Activated naive CD8-positive, alpha-beta T cell (primary cell): Measurements from ENCODE around the gene MAVS.
"Not testable (repeated sequence)": the region's sequence is repeated elsewhere in the genome, so short reads cannot be mapped to it uniquely, and the experiment has no call there.

Experiments
- H3K27ac Mint-ChIP-seq: one replicate; pipeline ENCODE4 v1.8.0; 2021; ENCODE audit warnings: mixed read lengths
- H3K27me3 Mint-ChIP-seq: one replicate; pipeline ENCODE4 v1.8.0; 2021; ENCODE audit warnings: mixed read lengths
- H3K36me3 Mint-ChIP-seq: one replicate; pipeline ENCODE4 v1.8.0; 2021; ENCODE audit warnings: mixed read lengths
- H3K4me1 Mint-ChIP-seq: one replicate; pipeline ENCODE4 v1.8.0; 2021; ENCODE audit warnings: low read depth, mixed read lengths
- H3K4me3 Mint-ChIP-seq: one replicate; pipeline ENCODE4 v1.8.0; 2021; ENCODE audit warnings: mild to moderate bottlenecking, mixed read lengths
- H3K9me3 Mint-ChIP-seq: one replicate; pipeline ENCODE4 v1.8.0; 2021; ENCODE audit warnings: low read depth, mixed read lengths

MAVS gene

DNA sequence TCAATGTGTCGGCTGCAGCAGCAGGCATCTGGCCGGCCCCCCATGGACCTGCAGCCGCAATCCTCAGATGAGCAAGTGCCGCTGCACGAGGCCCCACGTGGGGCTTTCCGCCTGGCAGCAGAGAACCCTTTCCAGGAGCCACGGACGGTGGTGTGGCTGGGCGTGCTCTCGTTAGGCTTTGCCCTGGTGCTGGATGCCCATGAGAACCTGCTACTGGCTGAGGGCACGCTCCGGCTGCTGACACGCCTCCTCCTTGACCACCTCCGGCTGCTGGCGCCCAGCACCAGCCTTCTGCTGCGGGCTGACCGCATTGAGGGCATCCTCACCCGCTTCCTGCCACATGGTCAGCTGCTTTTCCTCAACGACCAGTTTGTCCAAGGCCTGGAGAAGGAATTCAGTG is 22.8 kb upstream of the MAVS start:
- Mint-ChIP-seq H3K4me3 (no peak overlapping the region), H3K36me3 (peaks cover 2% of the 10 kb centered on the region), H3K4me1 (peaks cover 23% of the 10 kb centered on the region), H3K27ac (no peak overlapping the region), H3K9me3 (no peaks in the 10 kb centered on the region), H3K27me3 (no peaks in the 10 kb centered on the region)

DNA sequence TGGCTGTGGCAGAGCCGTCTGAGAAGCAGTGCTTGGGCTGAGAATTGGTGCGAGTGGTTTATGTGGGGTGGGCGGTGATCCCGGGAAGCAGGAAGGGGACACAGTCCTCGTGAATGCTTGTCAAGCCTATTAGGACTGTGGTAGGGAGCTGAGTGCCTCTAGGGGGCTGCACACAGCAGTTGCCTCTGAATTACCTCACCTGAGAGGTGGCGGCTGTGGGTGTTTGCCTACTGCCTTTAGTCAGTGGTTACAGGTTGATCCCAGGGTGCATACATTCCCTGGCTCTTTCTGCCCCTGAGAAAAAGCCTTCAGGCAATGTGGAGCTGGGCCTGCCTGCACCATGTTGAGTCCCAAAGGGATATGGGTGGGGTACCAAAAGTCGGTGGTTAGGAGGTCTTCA is 21.1 kb upstream of the MAVS start:
- H3K4me3 Mint-ChIP-seq = no peak overlapping the region
- no peak overlapping the region for H3K27ac Mint-ChIP-seq
- H3K4me1 Mint-ChIP-seq = peaks cover 14% of the 10 kb centered on the region
- H3K36me3 Mint-ChIP-seq = peaks cover 2% of the 10 kb centered on the region
- H3K27me3 Mint-ChIP-seq = no peaks in the 10 kb centered on the region
- H3K9me3 Mint-ChIP-seq = no peaks in the 10 kb centered on the region

DNA sequence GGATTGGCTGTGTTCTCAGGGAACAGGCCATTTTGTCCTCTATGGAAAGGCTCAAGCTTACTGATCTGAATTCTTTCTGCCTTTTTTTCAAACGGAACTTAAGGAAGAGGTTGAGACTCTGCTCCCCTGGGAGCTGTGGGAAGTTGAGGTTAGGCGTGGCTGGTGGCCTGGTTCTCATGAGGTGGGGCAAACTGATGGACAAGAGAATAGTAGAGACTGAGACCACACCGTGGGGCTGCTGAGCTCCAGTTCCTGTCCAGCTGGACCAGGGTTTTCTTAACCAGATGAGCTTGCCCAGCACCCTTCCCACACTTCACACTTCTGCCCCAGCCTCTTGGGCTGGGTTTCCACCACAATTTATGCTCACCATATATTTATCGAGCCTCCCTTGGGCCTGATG is 20.2 kb upstream of the MAVS start:
- no peaks in the 10 kb centered on the region for H3K27me3 Mint-ChIP-seq
- peaks cover 9% of the 10 kb centered on the region for H3K4me1 Mint-ChIP-seq
- H3K36me3 Mint-ChIP-seq = peaks cover 2% of the 10 kb centered on the region
- H3K27ac Mint-ChIP-seq = no peak overlapping the region
- no peaks in the 10 kb centered on the region for H3K9me3 Mint-ChIP-seq
- no peak overlapping the region for H3K4me3 Mint-ChIP-seq

DNA sequence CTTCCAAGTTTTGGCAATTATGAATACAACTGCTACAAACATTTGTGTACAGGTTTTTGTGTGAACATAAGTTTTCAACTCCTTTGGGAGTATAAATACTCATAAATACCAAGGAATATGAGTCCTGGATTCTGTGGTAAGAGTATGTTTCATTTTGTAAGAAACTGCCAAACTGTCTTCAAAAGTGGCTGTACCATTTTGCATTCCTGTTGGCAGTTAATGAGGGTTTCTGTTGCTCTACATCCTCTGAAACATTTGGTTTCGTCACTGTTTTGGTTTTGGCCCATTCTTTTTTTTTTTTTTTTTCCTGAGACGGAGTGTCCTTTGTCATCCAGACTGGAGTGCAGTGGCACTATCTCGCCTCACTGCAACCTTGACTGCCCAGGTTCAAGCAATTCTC is 17.8 kb upstream of the MAVS start:
- no peak overlapping the region for H3K4me3 Mint-ChIP-seq
- peaks cover 2% of the 10 kb centered on the region for H3K36me3 Mint-ChIP-seq
- peaks cover 3% of the 10 kb centered on the region for H3K4me1 Mint-ChIP-seq
- H3K27ac Mint-ChIP-seq = no peak overlapping the region
- H3K27me3 Mint-ChIP-seq = no peaks in the 10 kb centered on the region
- H3K9me3 Mint-ChIP-seq = no peaks in the 10 kb centered on the region

DNA sequence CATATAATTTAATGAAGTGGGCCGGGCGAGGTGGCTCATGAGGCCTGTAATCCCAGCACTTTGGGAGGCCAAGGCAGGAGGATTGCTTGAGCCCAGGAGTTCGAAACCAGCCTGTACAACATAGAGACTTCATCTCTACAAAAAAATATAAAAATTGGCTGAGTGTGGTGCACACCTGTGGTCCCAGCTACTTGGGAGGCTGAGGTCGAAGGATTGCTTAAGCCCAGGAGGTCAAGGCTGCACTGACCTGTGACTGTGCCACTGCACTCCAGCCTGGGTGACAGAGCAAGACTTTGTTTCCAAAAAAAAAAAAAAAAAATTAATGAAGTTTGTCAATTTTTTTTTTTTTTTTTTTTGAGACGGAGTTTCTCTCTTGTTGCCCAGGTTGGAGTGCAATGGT is 16.7 kb upstream of the MAVS start:
- H3K4me3 Mint-ChIP-seq, H3K27me3 Mint-ChIP-seq, H3K4me1 Mint-ChIP-seq, H3K9me3 Mint-ChIP-seq, H3K27ac Mint-ChIP-seq, H3K36me3 Mint-ChIP-seq: not testable (repeated sequence)

DNA sequence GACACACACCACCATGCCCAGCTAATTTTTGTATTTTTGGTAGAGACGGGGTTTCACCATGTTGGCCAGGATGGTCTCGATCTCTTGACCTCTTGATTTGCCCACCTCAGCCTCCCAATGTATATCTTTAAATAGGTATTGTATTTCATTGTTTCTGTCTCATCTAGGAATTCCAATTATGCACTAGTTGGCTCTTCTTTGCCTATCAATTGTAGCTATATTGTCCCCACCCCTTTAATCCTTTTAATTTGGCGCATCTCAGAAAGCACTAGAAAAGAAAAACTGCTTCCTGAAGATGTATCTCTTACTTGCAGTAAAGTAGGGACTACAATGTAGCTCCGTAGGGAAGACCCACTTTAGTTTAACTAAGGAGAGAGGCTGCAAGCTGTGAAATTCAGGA is 10.5 kb upstream of the MAVS start:
- H3K27me3 Mint-ChIP-seq = no peaks in the 10 kb centered on the region

DNA sequence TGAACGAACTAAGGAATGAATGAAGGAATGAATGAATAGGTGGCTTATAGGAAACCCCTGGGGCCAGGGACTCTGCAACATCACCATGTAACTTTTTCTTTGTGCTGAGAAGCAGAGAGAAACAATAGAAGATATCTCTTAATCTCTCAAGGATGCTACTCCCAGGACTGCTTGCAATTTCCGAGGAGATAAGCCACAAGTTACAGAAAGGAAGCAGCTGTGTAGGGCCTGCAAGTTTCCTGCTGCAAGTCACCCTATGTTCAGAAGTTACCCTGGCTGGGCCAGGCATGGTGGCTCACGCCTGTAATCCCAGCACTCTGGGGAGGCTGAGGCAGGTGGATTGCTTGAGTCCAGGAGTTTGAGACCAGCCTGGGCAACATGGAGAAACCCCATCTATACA is 7.3 kb upstream of the MAVS start:
- Mint-ChIP-seq H3K4me1 (no peaks in the 10 kb centered on the region), H3K27ac (no peak overlapping the region), H3K4me3 (no peak overlapping the region), H3K9me3 (no peaks in the 10 kb centered on the region), H3K27me3 (no peaks in the 10 kb centered on the region), H3K36me3 (no peaks in the 10 kb centered on the region)

More for the DNA sequence above, 10.5 kb upstream of the MAVS start:
- H3K4me3 Mint-ChIP-seq = no peak overlapping the region
- H3K36me3 Mint-ChIP-seq = no peaks in the 10 kb centered on the region
- no peaks in the 10 kb centered on the region for H3K4me1 Mint-ChIP-seq
- H3K9me3 Mint-ChIP-seq = no peaks in the 10 kb centered on the region
- H3K27ac Mint-ChIP-seq = no peak overlapping the region

DNA sequence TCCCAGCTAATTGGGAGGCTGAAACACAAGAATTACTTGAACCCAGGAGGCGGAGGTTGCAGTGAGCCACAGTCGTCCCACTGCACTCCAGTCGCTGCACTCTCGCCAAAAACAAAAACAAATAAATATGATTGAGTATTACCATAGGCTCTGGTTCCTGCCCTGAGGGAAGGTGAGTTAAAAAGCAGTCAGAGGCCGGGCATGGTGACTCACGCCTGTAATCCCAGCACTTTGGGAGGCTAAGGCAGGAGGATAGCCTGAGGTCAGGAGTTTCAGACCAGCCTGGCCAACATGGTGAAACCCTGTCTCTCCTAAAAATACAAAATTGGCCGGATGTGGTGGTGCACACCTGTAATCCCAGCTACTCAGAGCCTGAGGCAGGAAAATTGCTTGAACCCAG is 6.4 kb upstream of the MAVS start:
- not testable (repeated sequence) for H3K27ac Mint-ChIP-seq, H3K27me3 Mint-ChIP-seq, H3K4me3 Mint-ChIP-seq, H3K9me3 Mint-ChIP-seq, H3K4me1 Mint-ChIP-seq, H3K36me3 Mint-ChIP-seq

DNA sequence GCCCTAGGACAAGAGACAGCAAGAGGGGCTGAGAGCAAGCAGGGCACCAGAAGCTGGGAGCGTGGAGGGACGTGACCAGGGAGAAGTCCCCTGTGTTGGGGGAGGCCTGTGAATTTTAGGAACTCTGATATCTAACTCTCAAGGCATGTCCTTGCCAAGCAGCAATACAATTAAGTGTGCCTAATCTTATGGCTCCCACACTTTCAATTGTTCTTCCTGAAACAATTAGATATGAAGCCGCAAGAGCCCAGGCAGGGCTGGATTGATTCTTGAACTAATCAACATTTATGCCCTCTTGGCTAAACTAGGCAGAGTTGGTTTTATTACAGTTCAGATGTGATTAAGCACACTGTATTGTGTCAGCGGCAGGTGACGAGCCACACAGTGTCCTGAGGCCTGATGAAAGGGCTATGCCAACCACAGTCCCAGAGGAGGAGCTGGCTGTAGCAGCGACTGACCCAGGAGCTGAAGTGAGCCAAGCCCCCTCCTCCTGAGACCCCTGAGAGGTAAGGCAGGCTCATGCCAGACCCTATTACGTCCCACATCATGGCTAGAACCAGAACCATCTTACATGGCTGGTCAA is 4.2 kb upstream of the MAVS start:
- Mint-ChIP-seq H3K27me3 (no peaks in the 10 kb centered on the region), H3K9me3 (no peaks in the 10 kb centered on the region), H3K4me3 (no peak overlapping the region), H3K4me1 (peaks cover 5% of the 10 kb centered on the region), H3K36me3 (no peaks in the 10 kb centered on the region), H3K27ac (no peak overlapping the region)

DNA sequence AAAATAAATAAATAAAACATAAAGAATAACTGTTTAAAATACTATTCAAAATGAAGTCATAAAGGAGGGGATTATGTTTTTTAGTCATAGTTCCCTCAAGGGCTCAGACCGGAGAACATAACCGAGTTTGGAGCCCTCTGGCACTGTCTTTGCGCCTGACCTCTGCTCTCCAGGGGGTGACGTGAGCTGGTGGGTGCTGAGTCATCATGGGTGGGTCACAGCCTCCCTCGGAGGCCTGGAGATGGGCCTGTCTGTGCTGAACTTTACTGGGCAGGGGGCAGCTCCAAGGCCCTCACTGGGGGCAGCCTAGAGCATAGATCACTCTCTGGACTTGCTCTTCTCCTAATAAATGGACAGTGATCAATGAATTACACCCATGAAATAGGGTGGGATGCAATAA is 3.1 kb upstream of the MAVS start:
- Mint-ChIP-seq H3K36me3 (no peaks in the 10 kb centered on the region), H3K4me1 (peaks cover 8% of the 10 kb centered on the region), H3K27ac (no peak overlapping the region), H3K4me3 (no peak overlapping the region), H3K27me3 (no peaks in the 10 kb centered on the region), H3K9me3 (no peaks in the 10 kb centered on the region)

DNA sequence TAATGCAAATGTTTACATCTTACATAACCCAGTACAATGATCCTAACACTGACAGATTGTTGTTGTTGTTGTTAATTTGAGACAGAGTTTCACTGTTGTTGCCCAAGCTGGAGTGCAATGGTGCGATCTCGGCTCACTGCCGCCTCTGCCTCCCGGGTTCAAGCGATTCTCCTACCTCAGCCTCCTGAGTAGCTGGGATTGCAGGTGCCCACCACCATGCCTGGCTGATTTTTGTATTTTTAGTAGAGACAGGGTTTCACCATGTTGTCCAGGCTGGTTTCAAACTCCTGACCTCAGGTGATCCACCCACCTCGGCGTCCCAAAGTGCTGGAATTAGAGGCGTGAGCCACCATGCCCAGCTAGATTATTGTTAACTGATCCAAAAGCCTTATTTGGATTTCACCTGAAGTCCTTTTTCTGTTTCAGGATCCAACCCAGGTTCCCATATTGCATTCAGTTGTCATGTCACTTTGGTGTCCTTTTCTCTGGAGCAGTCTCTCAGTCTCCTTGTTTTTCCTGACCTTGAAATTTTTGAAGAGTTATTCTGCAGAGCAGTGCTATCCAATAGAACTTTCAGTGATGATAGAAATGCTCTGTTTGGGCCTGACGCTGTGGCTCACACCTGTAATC is 2.5 kb upstream of the MAVS start:
- H3K9me3 Mint-ChIP-seq, H3K27ac Mint-ChIP-seq, H3K36me3 Mint-ChIP-seq, H3K4me3 Mint-ChIP-seq, H3K27me3 Mint-ChIP-seq: not testable (repeated sequence)
- peaks cover 14% of the 10 kb centered on the region for H3K4me1 Mint-ChIP-seq

DNA sequence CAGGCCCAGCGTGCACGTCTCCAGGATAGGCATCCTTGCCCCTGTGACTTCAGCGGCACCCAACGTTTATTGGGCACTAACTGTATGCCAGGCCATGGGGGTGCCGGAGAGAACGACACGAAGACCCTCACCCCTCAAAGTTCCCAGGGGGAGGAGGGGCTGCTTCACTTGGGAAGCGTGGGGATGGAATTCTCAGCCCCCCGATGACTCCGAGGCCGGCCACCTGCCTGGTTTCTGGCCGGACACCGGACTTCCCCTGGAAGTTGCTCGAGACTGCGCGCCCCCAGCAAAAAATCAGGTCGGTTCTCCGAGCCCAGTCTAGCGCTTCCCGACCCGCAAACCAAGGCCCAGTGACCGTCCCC is 275 bp upstream of the MAVS start:
- Mint-ChIP-seq H3K27me3 (no peaks in the 10 kb centered on the region), H3K9me3 (no peaks in the 10 kb centered on the region), H3K4me3 (peak overlapping the region; percentile 89), H3K27ac (peak overlapping the region; percentile 75), H3K36me3 (no peaks in the 10 kb centered on the region), H3K4me1 (peaks cover 18% of the 10 kb centered on the region)

DNA sequence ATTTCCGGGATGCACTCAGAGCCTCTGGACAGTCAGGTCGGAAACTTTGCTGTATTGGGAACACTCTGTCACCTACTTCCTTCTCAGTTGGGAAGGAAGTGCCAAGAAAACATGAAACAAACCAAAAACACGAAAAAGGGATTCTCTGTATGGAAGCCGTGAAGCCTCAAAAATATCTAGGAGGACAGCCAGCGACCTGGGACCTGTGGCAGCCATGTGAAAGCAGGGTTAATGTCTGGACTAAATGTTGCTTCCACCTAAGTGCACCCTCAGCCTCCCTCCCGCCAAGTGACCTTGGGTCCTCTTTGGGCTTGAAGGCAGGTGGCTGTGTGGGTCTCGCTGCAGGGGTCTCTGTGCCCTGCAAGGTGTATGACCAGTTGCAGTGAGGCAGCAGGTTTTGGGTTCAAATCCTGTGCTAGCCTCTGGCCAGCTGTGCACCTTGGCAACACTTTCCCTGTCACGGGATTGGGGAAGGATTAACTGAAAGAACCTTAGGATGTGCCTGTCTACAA is 851 bp downstream of the MAVS start:
- Mint-ChIP-seq H3K4me3 (peak overlapping the region; percentile 89), H3K27me3 (no peaks in the 10 kb centered on the region), H3K36me3 (no peaks in the 10 kb centered on the region), H3K9me3 (no peaks in the 10 kb centered on the region), H3K4me1 (peaks cover 19% of the 10 kb centered on the region), H3K27ac (peak overlapping the region; percentile 75)

DNA sequence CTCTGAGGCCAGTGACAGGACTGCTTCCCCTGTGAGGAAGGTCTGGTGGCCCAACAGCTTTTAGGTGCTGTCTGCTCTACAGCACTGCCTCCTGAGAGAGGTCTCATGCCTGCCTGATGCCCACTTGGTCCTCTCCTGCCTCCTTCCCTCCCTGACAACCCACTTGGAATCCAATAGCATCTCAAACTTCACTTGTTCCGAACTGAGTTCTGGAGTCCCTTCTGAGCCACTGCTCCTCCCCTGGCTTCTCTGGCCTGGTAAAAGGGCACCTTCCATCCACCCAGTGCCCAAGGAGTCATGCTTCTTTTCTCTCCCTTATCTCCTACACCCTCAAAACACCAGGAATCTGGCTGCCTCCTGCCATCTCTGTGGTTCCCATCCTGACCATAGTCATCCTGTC is 1.9 kb downstream of the MAVS start:
- Mint-ChIP-seq H3K9me3 (no peaks in the 10 kb centered on the region), H3K36me3 (no peaks in the 10 kb centered on the region), H3K27me3 (no peaks in the 10 kb centered on the region), H3K4me1 (peaks cover 19% of the 10 kb centered on the region), H3K27ac (peak overlapping the region; percentile 78), H3K4me3 (peak overlapping the region; percentile 89)

DNA sequence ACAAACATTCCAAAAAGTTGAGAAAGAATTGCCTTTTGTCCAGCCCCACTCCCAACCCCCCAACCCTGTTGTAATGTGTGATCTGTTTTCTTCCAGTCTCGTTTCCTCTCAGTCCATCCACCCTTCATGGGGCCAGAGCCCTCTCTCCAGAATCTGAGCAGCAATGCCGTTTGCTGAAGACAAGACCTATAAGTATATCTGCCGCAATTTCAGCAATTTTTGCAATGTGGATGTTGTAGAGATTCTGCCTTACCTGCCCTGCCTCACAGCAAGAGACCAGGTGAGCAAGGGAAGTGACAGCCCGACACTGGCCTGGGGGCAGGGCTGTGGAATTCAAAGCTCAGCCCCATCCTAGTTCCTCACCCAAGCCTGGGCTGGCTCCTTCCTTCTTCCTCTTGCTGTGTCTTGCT is 7.8 kb downstream of the MAVS start:
- Mint-ChIP-seq H3K4me1 (peaks cover 11% of the 10 kb centered on the region), H3K9me3 (no peaks in the 10 kb centered on the region), H3K36me3 (peaks cover 2% of the 10 kb centered on the region), H3K4me3 (no peak overlapping the region), H3K27ac (no peak overlapping the region), H3K27me3 (no peaks in the 10 kb centered on the region)

DNA sequence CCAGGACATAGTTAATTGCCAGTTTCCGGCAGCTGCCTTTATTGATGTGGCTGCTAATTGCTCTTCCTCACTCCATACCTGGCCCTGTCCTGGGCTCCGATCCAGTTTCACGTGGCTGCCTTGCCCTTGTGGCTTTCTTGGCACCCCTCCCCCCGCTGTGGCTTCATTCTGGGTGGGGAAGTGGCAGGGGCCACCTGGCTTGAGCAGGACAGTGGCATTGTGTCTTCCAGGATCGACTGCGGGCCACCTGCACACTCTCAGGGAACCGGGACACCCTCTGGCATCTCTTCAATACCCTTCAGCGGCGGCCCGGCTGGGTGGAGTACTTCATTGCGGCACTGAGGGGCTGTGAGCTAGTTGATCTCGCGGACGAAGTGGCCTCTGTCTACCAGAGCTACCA is 10.8 kb downstream of the MAVS start:
- Mint-ChIP-seq H3K9me3 (no peaks in the 10 kb centered on the region), H3K27me3 (no peaks in the 10 kb centered on the region), H3K4me1 (peaks cover 7% of the 10 kb centered on the region), H3K4me3 (no peak overlapping the region), H3K36me3 (peaks cover 4% of the 10 kb centered on the region), H3K27ac (no peak overlapping the region)
